Measurements from ENCODE around the gene H1-8. TPM values are rescaled to one million over a fixed set of nuclear protein-coding genes. Genes with fewer than 3 reads are reported as not detected.
"Not testable (repeated sequence)": the region's sequence is repeated elsewhere in the genome, so short reads cannot be mapped to it uniquely, and the experiment has no call there.

H1-8 gene
- total RNA-seq, 1 donor from 2014 or later: not detected

DNA sequence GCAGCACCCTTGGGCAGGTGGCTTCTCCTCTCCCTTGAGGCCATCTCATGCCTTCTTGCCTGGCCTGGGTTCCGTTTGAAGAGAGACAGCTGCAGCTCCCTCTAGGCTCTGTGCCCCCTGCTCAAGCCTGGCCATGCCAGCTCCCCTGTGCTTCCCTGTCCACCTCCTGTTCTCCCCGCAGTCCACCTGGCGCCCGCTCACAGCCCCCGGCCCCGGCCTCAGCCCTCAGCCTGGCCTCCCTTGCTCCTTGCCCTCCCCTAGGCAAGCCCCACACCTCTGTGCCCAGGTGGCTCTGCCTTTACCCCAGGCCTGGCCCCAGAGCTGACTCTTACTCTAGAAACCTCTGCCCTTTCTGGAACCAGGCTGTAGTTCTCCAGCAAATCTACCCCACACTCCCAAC, 28.4 kb upstream of the H1-8 start:
- DNase-seq (ENCODE audit: extremely low read depth, low read depth, low spot score): no peak

- DNase-seq (ENCODE audit: extremely low read depth, low read depth, low spot score): not testable (repeated sequence)
Measured at GRCh38 chr3:129515108-129515820, 27.7 kb upstream of the H1-8 start.

DNA sequence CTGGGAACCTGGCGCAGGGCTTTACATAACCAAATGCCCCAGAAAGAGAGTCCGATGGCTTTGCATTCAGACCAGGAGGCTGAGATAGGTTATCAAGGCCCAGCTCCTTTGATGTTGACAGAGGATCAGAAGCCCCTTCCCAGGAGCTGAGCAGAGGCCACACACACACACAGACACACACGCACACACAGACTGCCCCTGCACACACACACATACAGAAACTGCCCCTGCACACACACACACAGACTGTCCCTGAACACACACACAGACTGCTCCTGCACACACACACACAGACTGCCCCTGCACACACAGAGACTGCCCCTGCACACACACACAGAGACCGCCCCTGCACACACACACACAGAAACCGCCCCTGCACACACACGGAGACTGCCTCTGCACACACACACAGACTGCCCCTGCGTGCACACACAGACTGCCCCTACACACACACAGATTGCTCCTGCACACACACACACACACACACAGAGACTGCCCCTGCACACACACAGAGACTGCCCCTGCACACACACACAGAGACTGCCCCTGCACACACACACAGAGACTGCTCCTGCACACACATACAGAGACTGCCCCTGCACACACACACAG, 27.0 kb upstream of the H1-8 start:
- DNase-seq (ENCODE audit: extremely low read depth, low read depth, low spot score): not testable (repeated sequence)

DNA sequence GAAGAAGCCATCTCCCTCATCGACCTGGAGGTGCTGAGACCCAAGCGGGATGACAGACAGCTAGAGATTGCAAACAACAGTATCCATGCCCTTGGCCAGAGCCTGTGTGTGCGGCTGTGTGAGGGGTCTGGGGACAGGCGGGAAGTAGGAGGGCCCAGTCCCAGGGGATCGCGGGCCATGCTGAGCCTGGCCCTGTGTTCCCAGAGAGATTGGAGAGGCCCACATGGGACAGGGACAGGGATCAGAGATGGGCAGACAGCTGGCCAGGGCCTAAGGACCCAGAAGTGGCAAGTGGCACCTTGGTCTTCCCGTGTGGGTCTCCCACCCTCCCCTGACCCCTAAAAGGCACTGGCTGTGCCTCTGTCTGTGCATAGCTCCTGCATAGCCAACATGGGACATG, 25.5 kb upstream of the H1-8 start:
- no peak for DNase-seq (ENCODE audit: extremely low read depth, low read depth, low spot score)

DNA sequence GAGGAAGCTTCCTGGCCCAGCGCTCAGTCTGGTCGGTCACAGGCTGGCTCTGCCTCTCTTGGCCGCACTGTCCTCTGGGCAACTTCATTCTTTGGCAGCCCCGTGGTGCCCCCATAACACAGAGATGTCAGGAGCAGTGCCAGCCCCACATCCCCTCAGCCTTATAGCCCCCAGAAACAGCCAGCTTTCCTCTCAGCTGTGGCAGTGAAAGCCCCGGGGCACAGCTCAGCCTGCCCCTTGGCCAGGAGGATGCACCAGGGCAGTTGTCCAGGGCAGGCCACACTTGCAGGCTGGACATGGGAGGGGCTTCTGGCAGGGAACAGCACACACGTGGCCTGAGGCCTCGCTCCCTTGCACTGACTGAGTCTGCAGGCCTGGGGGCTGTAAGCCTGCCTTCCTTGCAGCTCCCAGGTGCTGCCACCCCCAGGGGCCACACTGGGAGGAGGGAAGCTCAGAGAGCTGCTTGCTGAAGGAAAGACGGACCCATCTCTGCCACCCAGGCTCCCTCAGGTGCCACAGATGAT, 24.9 kb upstream of the H1-8 start:
- DNase-seq (ENCODE audit: extremely low read depth, low read depth, low spot score): no peak

DNA sequence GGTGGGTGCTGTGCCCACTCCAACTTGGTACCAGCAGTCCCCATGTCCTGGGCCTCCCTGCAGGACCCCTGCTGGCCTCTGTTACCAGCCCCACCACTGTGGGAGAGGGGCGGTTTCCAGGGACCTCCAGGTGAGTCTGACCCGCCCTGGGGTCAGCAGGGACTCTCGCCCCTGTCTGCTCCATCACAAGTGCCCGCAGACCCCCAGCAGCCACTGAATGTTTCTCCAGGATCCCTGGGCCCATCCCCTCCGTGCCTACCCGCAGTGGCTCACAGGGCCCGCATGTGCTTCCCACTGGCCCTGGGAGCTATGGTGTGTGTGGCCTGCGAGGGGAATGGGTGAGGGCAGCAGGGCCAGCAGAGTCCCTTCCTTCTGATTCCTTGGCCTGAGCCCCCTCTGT, 24.4 kb upstream of the H1-8 start:
- no peak for DNase-seq (ENCODE audit: extremely low read depth, low read depth, low spot score)

DNA sequence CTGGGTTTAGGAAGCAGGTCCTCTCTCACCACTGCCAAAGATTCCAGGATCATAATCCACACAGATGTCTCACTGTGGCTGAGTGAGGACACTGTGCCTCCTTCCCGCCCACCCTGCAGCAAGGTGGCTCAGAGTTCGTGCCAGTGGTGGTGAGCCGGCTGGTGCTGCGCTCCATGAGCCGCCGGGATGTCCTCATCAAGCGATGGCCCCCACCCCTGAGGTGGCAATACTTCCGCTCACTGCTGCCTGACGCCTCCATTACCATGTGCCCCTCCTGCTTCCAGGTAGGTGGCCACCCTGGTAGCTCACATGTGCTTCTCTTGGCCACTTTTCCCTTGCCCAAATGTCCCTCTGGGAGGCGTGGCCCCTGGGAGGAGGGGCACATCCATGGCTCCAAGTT, 23.5 kb upstream of the H1-8 start:
- DNase-seq (ENCODE audit: extremely low read depth, low read depth, low spot score): no peak

- no peak for DNase-seq (ENCODE audit: extremely low read depth, low read depth, low spot score)
Measured at GRCh38 chr3:129519896-129520715, 22.9 kb upstream of the H1-8 start.

DNA sequence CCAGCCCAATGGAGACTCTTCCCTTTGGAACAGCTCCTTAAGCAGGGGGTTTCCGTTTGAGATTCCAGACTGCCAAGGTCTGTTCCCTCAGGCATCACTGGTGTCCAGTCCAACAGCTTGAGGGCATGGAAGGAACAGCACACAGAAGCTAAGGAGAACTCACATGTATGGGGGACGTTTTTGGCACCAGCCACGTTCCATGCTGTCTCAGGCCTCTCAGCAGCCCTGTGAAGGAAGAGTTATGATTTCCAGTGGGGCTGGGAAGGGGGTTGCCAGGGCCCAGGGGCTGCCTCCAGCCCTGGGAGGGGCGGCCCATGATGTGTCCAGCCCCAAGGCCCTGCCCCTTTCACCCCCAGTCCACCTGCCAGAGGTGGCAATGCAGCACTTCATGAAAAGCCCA, 22.0 kb upstream of the H1-8 start:
- no peak for DNase-seq (ENCODE audit: extremely low read depth, low read depth, low spot score)

DNA sequence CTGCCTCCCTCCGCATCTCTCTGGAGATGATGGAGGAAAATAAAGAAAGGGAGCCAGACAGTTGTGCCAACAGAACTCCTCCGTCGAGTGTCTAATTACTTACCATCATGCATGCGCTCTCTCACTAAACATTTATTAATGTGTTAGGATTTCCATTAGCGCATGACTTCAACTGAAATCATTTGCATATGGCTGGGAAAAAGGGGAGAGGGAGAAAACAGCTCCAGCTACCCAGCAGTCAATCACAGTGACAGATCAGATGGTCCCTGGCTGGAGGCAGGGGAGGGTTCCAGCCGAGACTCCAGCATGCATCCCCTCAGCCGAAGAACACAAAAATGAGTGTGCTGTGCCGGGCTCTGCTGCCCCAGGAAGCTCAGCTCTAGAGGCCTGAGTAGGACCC, 21.4 kb upstream of the H1-8 start:
- DNase-seq (ENCODE audit: extremely low read depth, low read depth, low spot score): no peak

GRCh38 chr3:129522953-129523352, 20.0 kb upstream of the H1-8 start:
- no peak for DNase-seq (ENCODE audit: extremely low read depth, low read depth, low spot score)

DNA sequence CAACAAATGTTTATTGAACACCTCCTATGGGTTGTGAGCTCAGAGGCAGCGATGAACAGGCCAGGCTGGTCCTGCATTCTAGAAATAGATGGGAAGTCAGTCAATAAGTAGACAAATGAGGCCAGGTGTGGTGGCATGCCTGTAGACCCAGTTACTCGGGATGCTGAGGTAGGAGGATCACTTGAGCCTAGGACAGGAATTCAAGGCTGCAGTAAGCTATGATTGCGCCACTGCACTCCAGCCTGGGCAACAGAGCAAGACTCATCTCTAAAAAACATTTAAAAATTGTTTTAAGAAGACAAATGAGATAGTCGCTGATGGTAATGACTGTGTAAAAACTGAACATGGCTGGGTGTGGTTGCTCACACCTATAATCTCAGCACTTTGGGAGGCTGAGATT, 18.9 kb upstream of the H1-8 start:
- DNase-seq (ENCODE audit: extremely low read depth, low read depth, low spot score): no peak

GRCh38 chr3:129525341-129525968, 17.5 kb upstream of the H1-8 start:
- DNase-seq (ENCODE audit: extremely low read depth, low read depth, low spot score): no peak

DNA sequence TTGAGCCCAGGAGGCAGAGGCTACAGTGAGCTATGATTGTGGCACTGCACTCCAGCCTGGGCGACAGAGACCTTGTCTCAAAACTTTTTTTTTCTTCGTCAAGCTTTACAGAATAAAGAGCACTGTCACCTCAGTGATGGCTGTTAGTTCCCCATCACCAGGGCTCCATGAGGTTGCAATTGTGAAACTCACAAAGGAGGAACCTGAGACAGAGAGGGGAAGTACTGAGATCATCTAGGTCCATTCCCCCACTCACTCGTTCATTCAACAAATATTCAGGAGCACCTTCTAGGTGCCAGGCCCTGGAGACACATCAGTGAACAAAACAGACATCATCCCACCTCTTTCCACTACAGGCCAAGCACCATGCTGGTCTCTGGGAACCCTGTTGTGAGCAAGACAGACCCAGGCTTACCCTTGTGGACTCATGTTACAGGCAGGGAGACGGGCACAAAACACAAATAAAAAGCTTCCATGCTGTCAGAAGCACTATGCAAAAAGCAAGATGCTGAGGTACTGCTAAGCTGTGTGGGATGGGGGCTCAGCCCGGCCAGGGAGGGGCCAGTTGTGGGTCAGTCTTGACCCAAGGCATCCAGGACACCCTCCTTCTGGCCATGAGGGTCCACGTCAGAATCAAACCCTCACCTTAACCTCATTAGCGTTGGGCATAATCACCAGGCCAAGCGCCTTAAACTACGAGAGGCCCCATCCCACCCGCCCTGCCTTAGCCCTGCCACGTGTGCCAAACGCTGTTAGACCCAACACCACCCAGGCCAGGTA, 16.7 kb upstream of the H1-8 start:
- no peak for DNase-seq (ENCODE audit: extremely low read depth, low read depth, low spot score)

- DNase-seq (ENCODE audit: extremely low read depth, low read depth, low spot score): no peak
Measured at GRCh38 chr3:129527262-129527661, 15.7 kb upstream of the H1-8 start.

DNA sequence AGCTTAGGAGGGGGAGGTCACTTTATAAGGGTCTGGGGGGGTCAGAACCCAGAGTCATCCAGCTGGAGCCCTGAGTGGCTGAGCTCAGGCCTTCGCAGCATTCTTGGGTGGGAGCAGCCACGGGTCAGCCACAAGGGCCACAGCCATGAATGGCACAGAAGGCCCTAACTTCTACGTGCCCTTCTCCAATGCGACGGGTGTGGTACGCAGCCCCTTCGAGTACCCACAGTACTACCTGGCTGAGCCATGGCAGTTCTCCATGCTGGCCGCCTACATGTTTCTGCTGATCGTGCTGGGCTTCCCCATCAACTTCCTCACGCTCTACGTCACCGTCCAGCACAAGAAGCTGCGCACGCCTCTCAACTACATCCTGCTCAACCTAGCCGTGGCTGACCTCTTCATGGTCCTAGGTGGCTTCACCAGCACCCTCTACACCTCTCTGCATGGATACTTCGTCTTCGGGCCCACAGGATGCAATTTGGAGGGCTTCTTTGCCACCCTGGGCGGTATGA, 14.3 kb upstream of the H1-8 start, which contains the start of gene RHO:
Gene RHO (plus strand): TSS at position 51 of the 512 bp plus-strand sequence. CDS start 95 bp downstream, at position 146.
- DNase-seq (ENCODE audit: extremely low read depth, low read depth, low spot score): no peak

DNA sequence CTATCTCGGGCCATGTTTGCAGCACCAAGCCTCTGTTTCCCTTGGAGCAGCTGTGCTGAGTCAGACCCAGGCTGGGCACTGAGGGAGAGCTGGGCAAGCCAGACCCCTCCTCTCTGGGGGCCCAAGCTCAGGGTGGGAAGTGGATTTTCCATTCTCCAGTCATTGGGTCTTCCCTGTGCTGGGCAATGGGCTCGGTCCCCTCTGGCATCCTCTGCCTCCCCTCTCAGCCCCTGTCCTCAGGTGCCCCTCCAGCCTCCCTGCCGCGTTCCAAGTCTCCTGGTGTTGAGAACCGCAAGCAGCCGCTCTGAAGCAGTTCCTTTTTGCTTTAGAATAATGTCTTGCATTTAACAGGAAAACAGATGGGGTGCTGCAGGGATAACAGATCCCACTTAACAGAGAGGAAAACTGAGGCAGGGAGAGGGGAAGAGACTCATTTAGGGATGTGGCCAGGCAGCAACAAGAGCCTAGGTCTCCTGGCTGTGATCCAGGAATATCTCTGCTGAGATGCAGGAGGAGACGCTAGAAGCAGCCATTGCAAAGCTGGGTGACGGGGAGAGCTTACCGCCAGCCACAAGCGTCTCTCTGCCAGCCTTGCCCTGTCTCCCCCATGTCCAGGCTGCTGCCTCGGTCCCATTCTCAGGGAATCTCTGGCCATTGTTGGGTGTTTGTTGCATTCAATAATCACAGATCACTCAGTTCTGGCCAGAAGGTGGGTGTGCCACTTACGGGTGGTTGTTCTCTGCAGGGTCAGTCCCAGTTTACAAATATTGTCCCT, 13.4 kb upstream of the H1-8 start:
- no peak for DNase-seq (ENCODE audit: extremely low read depth, low read depth, low spot score)

GRCh38 chr3:129530251-129530791, 12.7 kb upstream of the H1-8 start:
- DNase-seq (ENCODE audit: extremely low read depth, low read depth, low spot score): no peak

DNA sequence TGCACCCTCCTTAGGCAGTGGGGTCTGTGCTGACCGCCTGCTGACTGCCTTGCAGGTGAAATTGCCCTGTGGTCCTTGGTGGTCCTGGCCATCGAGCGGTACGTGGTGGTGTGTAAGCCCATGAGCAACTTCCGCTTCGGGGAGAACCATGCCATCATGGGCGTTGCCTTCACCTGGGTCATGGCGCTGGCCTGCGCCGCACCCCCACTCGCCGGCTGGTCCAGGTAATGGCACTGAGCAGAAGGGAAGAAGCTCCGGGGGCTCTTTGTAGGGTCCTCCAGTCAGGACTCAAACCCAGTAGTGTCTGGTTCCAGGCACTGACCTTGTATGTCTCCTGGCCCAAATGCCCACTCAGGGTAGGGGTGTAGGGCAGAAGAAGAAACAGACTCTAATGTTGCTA, 12.2 kb upstream of the H1-8 start:
- no peak for DNase-seq (ENCODE audit: extremely low read depth, low read depth, low spot score)
